Right ventricle myocardium inferior (tissue), 1 donor: ENCODE results near the gene ITPR2. TPM values are rescaled to one million over a fixed set of nuclear protein-coding genes. Genes with fewer than 3 reads are reported as not detected.

Source experiments
- ATAC-seq: fragments of 200-7000 bp; cut with Tn5 transposase; one replicate; pipeline ENCODE4 v1.9.1; 2020; ENCODE audit warnings: mild to moderate bottlenecking, moderate library complexity
- DNase-seq: peaks from one replicate; pipeline ENCODE4 v3.0.0; 2021; ENCODE audit errors: missing footprints
- intact Hi-C: fragments of 100-400 bp; cut with DNase I; formaldehyde crosslinking; loops from one replicate; pipeline ENCODE4 v1.11.0; 2022
- total RNA-seq: library from RNA; stranded (reverse); fragmentation: NEBNext Ultra II Directional; extraction: Animal tissue kit (Norgen Biotek cat#: 25700); gene quantifications from one replicate; pipeline ENCODE4 v1.2.1, GENCODE V29; 2021
- donor health status: DM: no; HTN: yes; CAD: no; lungs with severe emphysema.

Gene ITPR2
- total RNA-seq, 1 donor from 2014 or later, result 14.3 TPM

DNA sequence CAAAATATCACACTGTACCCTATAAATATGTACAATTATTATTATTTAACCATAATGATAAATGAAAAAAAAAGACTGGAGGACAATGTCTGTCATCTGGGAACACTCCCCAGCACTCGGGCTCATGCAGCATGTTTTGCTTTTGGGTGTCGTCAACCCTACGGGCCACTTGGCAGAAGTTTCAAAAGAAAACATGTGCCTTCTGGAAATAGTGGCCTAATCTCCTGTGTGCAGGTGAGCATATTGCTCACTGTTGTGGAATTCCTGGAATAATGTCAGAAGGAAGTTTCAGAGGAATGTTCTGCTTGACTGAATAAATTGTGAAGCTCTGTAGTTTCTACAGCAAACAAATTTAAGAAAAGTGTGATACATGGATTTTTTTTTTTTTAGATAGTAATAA is 339.3 kb downstream of the ITPR2 start:
- intact Hi-C loops, result no loop called here
- no peak for DNase-seq
- no peak for ATAC-seq

- intact Hi-C loops, result no loop called here
- DNase-seq (no peak), ATAC-seq (no peak)
These were observed 340.6 kb downstream of the ITPR2 start for GRCh38 chr12:26492406-26492805.

- intact Hi-C loops, result no loop called here
- no peak for DNase-seq
- no peak for ATAC-seq
These were observed 343.1 kb downstream of the ITPR2 start for GRCh38 chr12:26489908-26490307.

- intact Hi-C loops, result no loop called here
- ATAC-seq (no peak), DNase-seq (no peak)
These were observed 344.6 kb downstream of the ITPR2 start for GRCh38 chr12:26488351-26488750.

DNA sequence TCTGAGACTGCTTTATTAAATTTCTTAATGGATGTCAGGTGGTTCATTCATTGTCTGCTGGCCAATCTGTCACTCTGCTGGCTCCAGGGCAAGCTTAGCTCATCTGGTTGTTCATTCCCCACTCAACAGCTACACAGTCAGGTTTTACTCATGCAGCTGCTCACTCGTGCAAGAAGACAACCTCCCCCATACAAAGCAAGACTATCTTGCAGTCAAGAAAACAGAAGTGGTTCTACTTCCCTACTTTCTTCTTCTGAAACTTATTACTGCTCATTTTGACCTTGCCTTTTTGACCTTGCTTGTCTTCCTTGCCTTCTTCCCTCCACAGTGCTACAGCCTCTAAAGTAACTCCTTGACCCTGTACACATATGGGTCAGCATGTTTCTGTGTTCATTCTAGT is 359.7 kb downstream of the ITPR2 start:
- DNase-seq (no peak), ATAC-seq (no peak)
- intact Hi-C loops, result no loop called here

- ATAC-seq (no peak), DNase-seq (no peak)
- intact Hi-C loops, result no loop called here
These were observed 361.4 kb downstream of the ITPR2 start for GRCh38 chr12:26471560-26471959.

DNA sequence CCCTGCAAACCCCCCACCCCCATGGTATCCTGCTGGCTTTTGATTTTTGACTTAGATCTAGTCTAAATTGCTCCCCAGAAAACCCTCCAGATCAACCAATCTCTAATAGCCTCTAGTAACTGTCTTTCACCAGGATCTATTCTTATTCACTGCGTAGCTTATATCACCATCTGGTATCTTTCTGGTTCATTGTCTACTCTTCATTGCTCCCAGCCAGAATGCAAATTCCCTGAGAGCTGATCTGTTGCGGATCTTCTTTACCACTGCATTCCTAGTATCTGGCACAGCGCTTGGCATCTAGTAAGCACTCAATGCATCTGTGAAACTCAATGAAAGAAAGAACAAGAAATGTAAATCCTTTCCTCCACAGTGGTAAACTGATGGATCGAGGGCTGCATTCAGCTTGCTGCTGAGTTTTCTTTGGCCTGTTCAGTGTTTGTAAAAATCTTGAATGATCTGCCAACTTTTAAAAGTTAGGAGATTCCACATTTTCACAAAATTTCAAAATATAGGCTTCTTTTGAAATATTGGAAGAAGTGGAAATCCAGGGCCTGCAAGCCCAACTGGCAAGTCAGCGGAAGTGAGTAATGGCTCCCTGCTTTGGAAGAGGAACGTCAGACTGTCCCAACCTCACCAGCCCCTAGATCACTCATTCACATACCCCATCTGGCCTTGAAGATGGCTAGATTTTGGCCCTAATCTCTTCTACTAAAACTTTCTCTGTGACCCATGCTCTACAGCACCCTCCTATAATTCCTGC is 363.4 kb downstream of the ITPR2 start:
- ATAC-seq (no peak), DNase-seq (no peak)
- intact Hi-C loops, result no loop called here

DNA sequence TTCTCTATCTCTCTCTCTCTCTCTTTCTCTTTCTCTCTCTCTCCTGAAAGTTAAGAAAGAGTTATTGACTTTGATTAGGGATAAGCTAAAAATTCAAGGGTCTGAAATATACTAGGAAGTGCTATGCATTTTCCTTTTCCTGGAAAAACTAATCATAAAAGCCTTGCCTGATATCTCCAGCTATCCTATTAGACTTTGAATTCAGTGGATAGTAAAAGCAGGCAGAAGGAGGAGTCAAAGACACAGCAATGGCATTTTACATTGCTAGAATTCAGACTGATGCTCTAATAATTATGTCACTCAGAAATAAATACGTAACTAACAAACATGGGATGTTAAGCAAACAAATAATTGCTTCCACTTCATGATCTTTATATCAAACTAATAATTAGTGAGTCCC is 365.6 kb downstream of the ITPR2 start:
- no peak for DNase-seq
- intact Hi-C loops, result no loop called here
- no peak for ATAC-seq

GRCh38 chr12:26466726-26467125 is 366.3 kb downstream of the ITPR2 start:
- intact Hi-C loops, result no loop called here
- ATAC-seq (no peak), DNase-seq (no peak)

DNA sequence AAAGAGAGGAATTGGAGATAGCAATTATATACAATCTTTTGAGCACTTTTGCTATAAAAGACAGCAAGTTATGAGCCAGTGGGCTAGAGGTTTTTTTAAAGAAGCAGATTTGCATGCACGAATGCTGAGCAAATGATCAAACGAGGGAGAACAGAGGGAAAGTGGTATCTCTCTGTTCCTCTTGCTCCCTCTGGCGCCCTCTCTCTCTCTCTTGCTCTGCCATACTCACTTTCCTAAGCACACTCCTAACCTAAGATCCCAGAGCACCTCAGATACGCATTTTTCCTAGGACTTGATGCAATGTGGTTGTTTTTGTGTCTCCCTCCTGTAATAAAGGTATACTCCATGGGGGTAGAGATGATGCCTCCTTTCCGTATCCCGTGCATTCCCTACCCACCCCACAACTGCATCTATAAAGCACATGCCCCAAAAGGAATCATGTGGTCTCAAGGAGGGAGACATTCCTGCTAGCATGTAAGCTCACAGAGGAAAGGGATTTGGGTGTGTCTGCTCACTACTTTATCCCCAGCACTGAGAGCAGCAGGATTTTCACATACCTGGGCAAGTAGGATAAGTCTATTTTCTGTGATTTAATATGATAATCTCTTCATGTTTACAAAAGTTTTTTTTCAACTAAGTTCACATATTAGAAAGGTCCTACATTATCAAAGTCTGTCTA is 367.4 kb downstream of the ITPR2 start:
- intact Hi-C loops, result no loop called here
- ATAC-seq (no peak), DNase-seq (no peak)

DNA sequence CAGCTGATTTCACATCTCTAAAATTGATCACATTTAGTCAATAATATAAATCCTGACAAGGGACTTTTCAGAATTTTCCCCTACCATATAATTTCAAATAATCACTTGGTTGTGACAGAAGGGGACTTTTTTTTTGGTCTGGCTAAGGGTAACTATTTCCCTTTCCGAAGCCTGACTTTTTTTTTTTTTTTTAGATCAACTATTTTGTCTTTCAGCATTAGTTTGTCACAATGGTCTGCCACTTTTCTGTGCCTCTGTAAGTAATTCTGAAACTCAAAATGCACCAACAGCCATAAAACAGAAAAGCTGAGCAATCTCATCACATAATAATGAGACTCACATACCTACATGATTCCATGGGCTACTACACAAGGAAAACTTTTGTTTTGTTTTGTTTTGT is 371.2 kb downstream of the ITPR2 start:
- DNase-seq (no peak), ATAC-seq (no peak)
- intact Hi-C loops, result no loop called here

GRCh38 chr12:26460361-26460760 is 372.6 kb downstream of the ITPR2 start:
- ATAC-seq (no peak), DNase-seq (no peak)
- intact Hi-C loops, result no loop called here

GRCh38 chr12:26455936-26456574 is 376.9 kb downstream of the ITPR2 start:
- no peak for DNase-seq
- peak; percentile 23 for ATAC-seq
- intact Hi-C loops, result no loop called here

DNA sequence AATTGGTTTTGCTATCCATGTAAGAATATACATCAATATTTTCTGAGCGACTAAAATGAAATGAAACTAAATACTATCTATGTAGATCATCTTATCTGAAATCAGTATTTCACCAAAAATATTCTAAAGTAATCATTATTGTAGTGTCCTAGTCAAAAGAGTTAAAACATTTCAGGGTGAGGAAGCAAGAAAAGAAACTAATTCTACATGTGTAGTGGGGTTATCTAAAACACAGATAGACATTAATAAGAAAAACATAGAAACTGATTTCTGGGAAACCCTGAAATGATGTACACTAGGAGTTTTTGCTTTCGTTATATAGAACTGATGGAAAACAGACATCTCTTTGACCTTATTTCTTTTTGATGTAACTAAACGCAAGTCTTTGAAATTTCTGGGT is 379.7 kb downstream of the ITPR2 start:
- intact Hi-C loops, result no loop called here
- no peak for DNase-seq
- no peak for ATAC-seq

DNA sequence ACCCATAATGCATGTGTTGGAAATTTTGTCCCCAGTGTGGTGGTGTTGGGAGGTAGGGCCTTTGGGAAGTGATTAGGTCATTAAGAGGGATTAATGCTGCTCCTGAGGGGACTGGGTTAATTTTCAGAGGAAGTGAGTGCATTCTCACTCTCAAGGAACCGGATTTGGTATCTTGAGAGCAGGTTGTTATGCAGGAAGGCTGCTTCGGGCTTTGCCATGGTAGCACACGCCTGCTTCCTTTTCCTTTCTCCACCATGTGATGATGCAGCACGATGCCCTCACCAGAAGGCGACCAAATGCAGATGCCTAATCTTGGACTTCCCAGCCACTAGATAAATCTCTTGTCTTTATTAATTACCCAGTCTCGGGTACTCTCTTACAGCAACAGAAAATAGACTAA is 380.5 kb downstream of the ITPR2 start:
- ATAC-seq (no peak), DNase-seq (no peak)
- intact Hi-C loops, result no loop called here

- DNase-seq (no peak), ATAC-seq (no peak)
- intact Hi-C loops, result no loop called here
These were observed 381.2 kb downstream of the ITPR2 start for GRCh38 chr12:26451763-26452162.

- intact Hi-C loops, result no loop called here
- DNase-seq, result no peak
- ATAC-seq, result peak; percentile 39
These were observed 387.1 kb downstream of the ITPR2 start for GRCh38 chr12:26445909-26446308.

DNA sequence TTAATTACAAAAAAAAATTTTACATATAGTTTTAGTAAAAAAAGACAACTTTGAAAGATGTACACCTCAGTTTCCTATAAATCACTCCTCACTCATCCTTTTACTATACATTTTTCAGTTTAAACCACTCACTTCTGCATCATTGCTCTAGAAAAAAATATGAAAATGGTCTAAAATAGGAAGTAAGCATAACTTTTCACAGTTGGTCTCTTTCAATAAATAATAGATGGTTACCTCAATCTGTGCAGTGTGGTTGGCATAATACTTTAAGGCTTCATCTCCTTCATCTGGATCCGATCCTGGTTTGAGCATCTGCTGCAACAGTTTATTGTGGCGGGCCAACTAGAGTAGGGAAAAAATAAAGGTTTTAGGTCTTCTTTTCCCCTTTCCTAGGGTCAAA is 389.7 kb downstream of the ITPR2 start:
- no peak for ATAC-seq
- intact Hi-C loops, result no loop called here
- no peak for DNase-seq

GRCh38 chr12:26441434-26441833 is 391.6 kb downstream of the ITPR2 start:
- no peak for DNase-seq
- intact Hi-C loops, result no loop called here
- no peak for ATAC-seq

DNA sequence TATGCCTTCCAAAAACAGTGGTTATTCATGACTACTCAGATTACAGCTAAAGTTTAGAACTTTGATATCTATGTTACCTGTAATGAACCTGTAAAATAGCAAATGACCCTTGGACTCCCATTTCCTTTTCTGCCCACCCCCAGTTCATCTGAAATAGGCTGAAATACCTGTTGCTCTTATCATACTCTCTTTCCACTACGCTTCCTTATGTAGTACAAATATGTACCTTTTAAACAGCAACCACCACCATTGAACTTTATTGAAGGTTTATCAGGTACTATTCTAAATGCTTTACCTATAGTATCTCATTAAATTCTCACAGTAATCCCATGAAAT is 398.0 kb downstream of the ITPR2 start:
- ATAC-seq (no peak), DNase-seq (no peak)
- intact Hi-C loops, result loop anchor here (2.0 kb wide), 2 partner anchors 180 to 216 kb away; no protein-coding TSS in a partner anchor
